OCI-LY3 (cell line): ENCODE measurements around the gene MED13L.

Experiments used
- H2AFZ ChIP-seq: fragments of 200-600, 300-600 bp; shearing (Covaris generic); 2 replicates; pipeline ENCODE4 v1.6.0; 2014; ENCODE audit warnings: antibody characterized with exemption, low read depth, low read length
- H3K27ac ChIP-seq: fragments of 200-600, 300-600 bp; sonication (generic); 2 replicates; pipeline ENCODE4 v1.5.1; 2014; ENCODE audit warnings: mild to moderate bottlenecking, low read length, moderate library complexity, mixed read lengths
- H3K27me3 ChIP-seq: fragments of 200-600, 300-600 bp; sonication (generic); 2 replicates; pipeline ENCODE4 v1.6.1; 2014; ENCODE audit warnings: low read depth, low read length, mixed read lengths
- H3K36me3 ChIP-seq: fragments of 200-600, 300-600 bp; sonication (generic); replicated peaks from 2 replicates; pipeline ENCODE3; 2014; ENCODE audit warnings: low read depth, low read length, mixed read lengths
- H3K4me1 ChIP-seq: fragments of 300-600, 200-600 bp; sonication (generic); 2 replicates; pipeline ENCODE4 v1.6.1; 2014; ENCODE audit warnings: low read length, mixed read lengths
- H3K4me2 ChIP-seq: fragments of 200-600, 300-600 bp; sonication (generic); 2 replicates; pipeline ENCODE4 v1.6.1; 2014; ENCODE audit warnings: low read length, mixed read lengths
- H3K4me3 ChIP-seq: fragments of 300-600, 200-600 bp; sonication (generic); 2 replicates; pipeline ENCODE4 v1.5.1; 2014; ENCODE audit warnings: antibody characterized with exemption, mild to moderate bottlenecking, low read length, moderate library complexity
- H3K79me2 ChIP-seq: fragments of 300-600, 200-600 bp; shearing (Covaris generic); 2 replicates; pipeline ENCODE4 v1.6.1; 2014; ENCODE audit warnings: mild to moderate bottlenecking, low read length, mixed read lengths
- H3K9ac ChIP-seq: fragments of 300-600, 200-600 bp; shearing (Covaris generic); 2 replicates; pipeline ENCODE4 v1.6.0; 2014; ENCODE audit warnings: mild to moderate bottlenecking, low read length, moderate library complexity
- H3K9me3 ChIP-seq: fragments of 200-600, 300-600 bp; shearing (Covaris generic); 2 replicates; pipeline ENCODE4 v1.6.1; 2014; ENCODE audit warnings: low read length, mixed read lengths; ENCODE audit not compliant: insufficient read depth
- H4K20me1 ChIP-seq: fragments of 200-600, 300-600 bp; sonication (generic); 2 replicates; pipeline ENCODE4 v1.6.1; 2016; ENCODE audit warnings: low read length, mixed read lengths; ENCODE audit not compliant: insufficient read depth
- EZH2phosphoT487 ChIP-seq: fragments of 200-600 bp; shearing (Covaris generic); IDR thresholded peaks from 2 replicates; pipeline ENCODE4 v1.6.1; 2018; ENCODE audit warnings: antibody characterized with exemption, mixed run types, low read depth
- TF ChIP-seq, protein P1 (sequence below): fragments of 200-600, 300-600 bp; sonication (generic); IDR thresholded peaks from 2 replicates; pipeline ENCODE4 v1.5.1; 2014; ENCODE audit warnings: antibody characterized with exemption, low read length, low read depth

Gene MED13L

DNA sequence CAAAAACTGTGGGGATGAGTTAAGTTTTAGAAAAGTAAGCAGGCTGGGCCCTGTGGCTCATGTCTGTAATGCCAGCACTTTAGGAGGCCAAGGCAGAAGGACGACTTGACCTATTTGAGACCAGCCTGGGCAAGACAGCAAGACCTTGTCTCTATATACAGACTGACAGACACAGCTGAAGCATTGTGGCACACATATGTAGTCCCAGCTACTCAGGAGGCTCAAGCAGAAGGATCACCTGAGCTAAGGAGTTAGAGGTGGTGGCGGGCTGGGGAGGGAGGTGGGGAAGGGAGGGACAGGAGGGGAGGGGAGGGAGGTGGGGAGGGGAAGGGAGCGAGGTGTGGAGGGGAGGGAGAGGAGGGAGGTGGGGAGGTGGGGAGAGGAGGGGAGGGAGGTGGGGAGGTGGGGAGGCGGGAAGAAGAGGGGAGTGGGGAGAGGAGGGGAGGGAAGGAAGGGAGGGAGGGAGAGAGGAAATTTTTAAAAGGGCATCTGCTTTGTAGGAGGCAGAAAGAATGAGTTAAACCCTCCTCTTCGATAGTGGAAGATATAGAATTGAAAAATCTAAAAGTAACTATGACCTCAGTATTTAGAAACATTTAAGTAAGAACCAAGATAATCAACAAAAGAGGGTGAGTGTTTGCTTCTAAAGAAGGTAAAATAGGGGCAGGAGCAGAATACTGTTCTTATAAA is 30.9 kb downstream of the MED13L start:
- Histone ChIP-seq H3K4me1 (peaks cover 25% of the 10 kb centered on the region), H2AFZ (no peak overlapping the region), H3K9ac (no peak overlapping the region), H3K4me2 (no peak overlapping the region), H4K20me1 (peaks cover 65% of the 10 kb centered on the region), H3K9me3 (peaks cover 1% of the 10 kb centered on the region; the same call in 1 of the 2 replicates), H3K36me3 (no peaks in the 10 kb centered on the region), H3K4me3 (no peak overlapping the region), H3K27me3 (no peaks in the 10 kb centered on the region), H3K27ac (no peak overlapping the region), H3K79me2 (peaks cover 96% of the 10 kb centered on the region)
- TF ChIP-seq, protein P1, sequence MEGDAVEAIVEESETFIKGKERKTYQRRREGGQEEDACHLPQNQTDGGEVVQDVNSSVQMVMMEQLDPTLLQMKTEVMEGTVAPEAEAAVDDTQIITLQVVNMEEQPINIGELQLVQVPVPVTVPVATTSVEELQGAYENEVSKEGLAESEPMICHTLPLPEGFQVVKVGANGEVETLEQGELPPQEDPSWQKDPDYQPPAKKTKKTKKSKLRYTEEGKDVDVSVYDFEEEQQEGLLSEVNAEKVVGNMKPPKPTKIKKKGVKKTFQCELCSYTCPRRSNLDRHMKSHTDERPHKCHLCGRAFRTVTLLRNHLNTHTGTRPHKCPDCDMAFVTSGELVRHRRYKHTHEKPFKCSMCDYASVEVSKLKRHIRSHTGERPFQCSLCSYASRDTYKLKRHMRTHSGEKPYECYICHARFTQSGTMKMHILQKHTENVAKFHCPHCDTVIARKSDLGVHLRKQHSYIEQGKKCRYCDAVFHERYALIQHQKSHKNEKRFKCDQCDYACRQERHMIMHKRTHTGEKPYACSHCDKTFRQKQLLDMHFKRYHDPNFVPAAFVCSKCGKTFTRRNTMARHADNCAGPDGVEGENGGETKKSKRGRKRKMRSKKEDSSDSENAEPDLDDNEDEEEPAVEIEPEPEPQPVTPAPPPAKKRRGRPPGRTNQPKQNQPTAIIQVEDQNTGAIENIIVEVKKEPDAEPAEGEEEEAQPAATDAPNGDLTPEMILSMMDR: no peak
- TF ChIP-seq EZH2phosphoT487: no peak

DNA sequence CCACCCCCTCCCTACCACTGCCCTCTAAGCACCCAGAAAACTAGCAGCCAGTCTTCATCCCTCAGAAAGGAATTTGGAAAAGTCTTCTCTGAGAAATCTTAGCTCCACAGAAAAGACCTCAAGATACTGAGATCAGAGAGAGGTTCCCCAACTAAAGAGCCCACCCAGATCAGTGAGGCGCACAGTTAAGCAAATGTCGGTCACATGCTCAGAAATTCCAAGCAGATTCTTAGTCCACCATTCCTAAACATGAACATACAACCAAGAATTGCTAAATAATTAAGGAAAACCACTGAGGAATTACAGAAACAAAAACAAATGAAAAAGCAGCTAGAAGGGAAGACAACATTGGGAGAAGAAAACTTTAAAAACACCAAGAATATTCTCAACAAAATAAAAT is 32.3 kb downstream of the MED13L start:
- H3K9ac ChIP-seq: no peak overlapping the region
- peaks cover 25% of the 10 kb centered on the region for H3K4me1 ChIP-seq
- H4K20me1 ChIP-seq: peaks cover 65% of the 10 kb centered on the region
- H3K27ac ChIP-seq: no peak overlapping the region
- H3K4me3 ChIP-seq: no peak overlapping the region
- no peaks in the 10 kb centered on the region for H3K9me3 ChIP-seq
- H3K4me2 ChIP-seq: no peak overlapping the region
- no peaks in the 10 kb centered on the region for H3K27me3 ChIP-seq
- peaks cover 97% of the 10 kb centered on the region for H3K79me2 ChIP-seq
- H2AFZ ChIP-seq: no peak overlapping the region
- no peaks in the 10 kb centered on the region for H3K36me3 ChIP-seq
- no peak for TF ChIP-seq EZH2phosphoT487
- TF ChIP-seq, protein P1: no peak

DNA sequence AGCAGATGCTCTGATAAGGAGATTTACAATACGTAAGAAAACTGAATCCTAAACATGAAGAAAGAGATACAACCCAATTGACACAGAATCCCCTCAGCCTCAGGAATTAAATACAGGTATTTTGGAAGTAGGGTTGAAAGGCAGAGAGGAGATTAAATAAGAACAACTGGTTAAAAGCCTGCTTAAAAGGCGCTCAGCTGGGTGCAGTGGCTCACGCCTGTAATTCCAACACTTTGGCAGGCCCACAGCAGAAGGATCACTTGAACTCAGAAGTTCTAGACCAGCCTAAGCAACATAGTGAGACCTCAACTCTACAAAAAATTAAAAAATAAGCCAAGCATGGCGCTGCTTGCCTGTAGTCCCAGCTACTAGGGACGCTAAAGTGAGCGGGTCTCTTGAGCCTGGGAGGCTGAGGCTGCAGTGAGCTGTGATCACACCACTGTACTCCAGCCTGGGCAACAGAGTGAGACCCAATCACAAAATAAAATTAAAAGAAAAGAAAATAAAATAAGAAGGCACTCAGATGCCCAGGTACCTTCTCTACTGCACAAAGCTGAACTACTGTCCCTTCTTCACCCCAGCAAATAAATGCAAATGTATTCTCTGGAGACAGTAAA is 32.9 kb downstream of the MED13L start:
- Histone ChIP-seq H3K79me2 (peaks cover 97% of the 10 kb centered on the region), H4K20me1 (peaks cover 65% of the 10 kb centered on the region), H3K4me1 (peaks cover 31% of the 10 kb centered on the region)

DNA sequence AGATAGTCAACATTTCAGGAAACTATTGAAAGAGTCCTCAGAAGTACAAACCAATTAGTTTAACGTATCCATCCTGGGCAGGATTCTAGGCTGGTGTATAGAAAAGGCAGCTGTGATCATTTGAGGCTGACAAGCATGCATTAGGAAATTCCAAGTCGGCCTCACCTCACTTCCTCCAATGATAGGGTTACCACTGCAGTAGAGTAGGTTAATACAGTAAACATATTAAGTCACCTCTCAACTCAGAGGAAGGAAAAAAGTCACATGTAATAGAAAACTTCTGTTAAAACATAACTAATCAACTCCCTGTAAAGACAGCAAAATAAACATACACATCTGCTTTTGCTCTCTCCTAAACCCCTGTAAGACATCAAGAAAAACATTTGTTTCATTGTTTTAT is 33.5 kb downstream of the MED13L start:
- no peak overlapping the region for H3K4me3 ChIP-seq
- H4K20me1 ChIP-seq: peaks cover 61% of the 10 kb centered on the region
- H3K79me2 ChIP-seq: peaks cover 96% of the 10 kb centered on the region

More for the DNA sequence above, 32.9 kb downstream of the MED13L start:
- no peaks in the 10 kb centered on the region for H3K9me3 ChIP-seq
- no peak overlapping the region for H2AFZ ChIP-seq
- no peaks in the 10 kb centered on the region for H3K36me3 ChIP-seq
- no peak overlapping the region for H3K4me3 ChIP-seq
- no peak overlapping the region for H3K27ac ChIP-seq
- H3K4me2 ChIP-seq: peak overlapping the region; percentile 43; the same call in 1 of the 2 replicates
- H3K27me3 ChIP-seq: no peaks in the 10 kb centered on the region
- TF ChIP-seq, protein P1: no peak
- TF ChIP-seq EZH2phosphoT487: no peak
- no peak overlapping the region for H3K9ac ChIP-seq

More for the DNA sequence above, 33.5 kb downstream of the MED13L start:
- TF ChIP-seq, protein P1: no peak
- no peak for TF ChIP-seq EZH2phosphoT487
- H3K4me2 ChIP-seq: peak overlapping the region; percentile 43; the same call in 1 of the 2 replicates
- H3K36me3 ChIP-seq: no peaks in the 10 kb centered on the region
- peaks cover 32% of the 10 kb centered on the region for H3K4me1 ChIP-seq
- H3K9me3 ChIP-seq: no peaks in the 10 kb centered on the region
- no peak overlapping the region for H3K9ac ChIP-seq
- H3K27me3 ChIP-seq: no peaks in the 10 kb centered on the region
- H3K27ac ChIP-seq: 0 out of 2 replicates have a peak overlapping the region, but pooled peaks have one; percentile 0
- H2AFZ ChIP-seq: no peak overlapping the region
